ENCODE measurements around the gene XYLT1.

DNA sequence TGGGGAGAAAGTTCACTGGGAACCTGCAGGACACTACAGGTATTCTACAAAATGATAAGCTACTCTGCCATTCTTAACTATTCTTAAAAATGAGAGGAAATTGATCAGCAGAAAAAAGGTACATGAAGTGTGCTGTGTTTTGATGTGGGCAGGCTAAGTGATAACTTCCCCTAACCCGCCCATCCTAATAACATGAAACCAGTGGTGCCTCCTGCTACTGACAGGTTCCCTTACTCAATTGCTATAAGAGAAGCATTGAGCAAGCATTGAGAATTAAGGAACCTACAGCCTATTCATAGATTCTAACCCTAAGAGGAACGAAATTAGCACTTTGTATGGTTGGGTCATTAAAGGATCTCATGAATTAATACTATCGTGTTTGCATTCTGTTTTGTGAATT, 18.9 kb downstream of the XYLT1 start:
- TF ChIP-seq, protein P1, sequence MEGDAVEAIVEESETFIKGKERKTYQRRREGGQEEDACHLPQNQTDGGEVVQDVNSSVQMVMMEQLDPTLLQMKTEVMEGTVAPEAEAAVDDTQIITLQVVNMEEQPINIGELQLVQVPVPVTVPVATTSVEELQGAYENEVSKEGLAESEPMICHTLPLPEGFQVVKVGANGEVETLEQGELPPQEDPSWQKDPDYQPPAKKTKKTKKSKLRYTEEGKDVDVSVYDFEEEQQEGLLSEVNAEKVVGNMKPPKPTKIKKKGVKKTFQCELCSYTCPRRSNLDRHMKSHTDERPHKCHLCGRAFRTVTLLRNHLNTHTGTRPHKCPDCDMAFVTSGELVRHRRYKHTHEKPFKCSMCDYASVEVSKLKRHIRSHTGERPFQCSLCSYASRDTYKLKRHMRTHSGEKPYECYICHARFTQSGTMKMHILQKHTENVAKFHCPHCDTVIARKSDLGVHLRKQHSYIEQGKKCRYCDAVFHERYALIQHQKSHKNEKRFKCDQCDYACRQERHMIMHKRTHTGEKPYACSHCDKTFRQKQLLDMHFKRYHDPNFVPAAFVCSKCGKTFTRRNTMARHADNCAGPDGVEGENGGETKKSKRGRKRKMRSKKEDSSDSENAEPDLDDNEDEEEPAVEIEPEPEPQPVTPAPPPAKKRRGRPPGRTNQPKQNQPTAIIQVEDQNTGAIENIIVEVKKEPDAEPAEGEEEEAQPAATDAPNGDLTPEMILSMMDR (IDR thresholded peaks at IDR 0.05): no peak
- no peak for TF ChIP-seq ZFX (IDR thresholded peaks at IDR 0.05; ENCODE audit: borderline replicate concordance)
